Endothelial cell of umbilical vein (primary cell): ENCODE measurements around the gene ZC3H18. TPM values are rescaled to one million over a fixed set of nuclear protein-coding genes. Genes with fewer than 3 reads are reported as not detected.

ENCODE experiments used
- BruUV-seq: library from RNA; stranded (reverse); fragments of 400-500 nt; replicated peaks from 2 replicates; lab custom pipeline; 2021; lab: Mats Ljungman, UMichigan
- CTCF ChIA-PET: fragments of 300-600, 350-600 bp; sonication (Branson Sonifier 250); formaldehyde crosslinking; loops from one replicate; lab custom pipeline; 2021; ENCODE audit warnings: antibody characterized with exemption, inconsistent platforms; lab: Charles Lee
- POLR2A ChIA-PET: fragments of 300-600, 350-600 bp; sonication (Branson Sonifier 250); formaldehyde crosslinking; loops from one replicate; lab custom pipeline; 2021; ENCODE audit warnings: antibody characterized with exemption, inconsistent platforms; lab: Charles Lee
- DNase-seq: peaks from one replicate; pipeline ENCODE4 v3.0.0-alpha.2; 2011; ENCODE audit warnings: low read depth, low spot score
- FAIRE-seq: peaks from 2 replicates; lab custom pipeline; 2011; peaks lifted over from hg19 to GRCh38; lab: Jason Lieb, UNC
- H2AFZ ChIP-seq: 2 replicates; pipeline ENCODE4 v1.6.0; 2012; ENCODE audit warnings: low read depth, low read length, control low read depth, inconsistent platforms
- H3K27ac ChIP-seq: 2 replicates; pipeline ENCODE4 v1.5.1; 2011; ENCODE audit warnings: low read depth, mild to moderate bottlenecking, control low read depth, low read length, moderate library complexity; ENCODE audit not compliant: insufficient read depth
- H3K27me3 ChIP-seq, 2 experiments: 2 replicates each; pipeline versions ENCODE4 v1.6.0 to v1.6.1; 2011; ENCODE audit warnings: low read length in 2 of 2, mixed read lengths in 1 of 2; ENCODE audit not compliant: control insufficient read depth in 2 of 2, insufficient read depth in 2 of 2
- H3K36me3 ChIP-seq, 2 experiments: 2 replicates in 1 of 2; 3 replicates in 1 of 2; pipeline ENCODE4 v1.5.1; 2011; ENCODE audit warnings: low read length in 2 of 2, mild to moderate bottlenecking in 1 of 2, moderate library complexity in 1 of 2; ENCODE audit not compliant: control insufficient read depth in 2 of 2, insufficient read depth in 2 of 2; ENCODE audit errors: extremely low read depth in 1 of 2
- H3K4me1 ChIP-seq: 3 replicates; pipeline ENCODE4 v1.5.1; 2011; ENCODE audit warnings: mild to moderate bottlenecking, low read length; ENCODE audit not compliant: control insufficient read depth, insufficient read depth; ENCODE audit errors: extremely low read depth
- H3K4me2 ChIP-seq: 2 replicates; pipeline ENCODE4 v1.6.1; 2011; ENCODE audit warnings: low read length, control low read depth, mixed read lengths; ENCODE audit not compliant: insufficient read depth
- H3K4me3 ChIP-seq, 3 experiments: fragments of 200-600 bp in 1 of 3; sonication (generic), shearing (Covaris generic) in 1 of 3; replicated peaks in 1 of 3; 2 replicates each; pipeline ENCODE4 v1.5.1; 2011 to 2016; ENCODE audit warnings: control low read depth in 3 of 3, low read length in 3 of 3, mild to moderate bottlenecking in 2 of 3, inconsistent platforms in 1 of 3, low read depth in 1 of 3, moderate library complexity in 1 of 3; ENCODE audit not compliant: insufficient read depth in 1 of 3
- H3K79me2 ChIP-seq: 2 replicates; pipeline ENCODE4 v1.6.0; 2012; ENCODE audit warnings: low read length, inconsistent platforms; ENCODE audit not compliant: control insufficient read depth, insufficient read depth
- H3K9ac ChIP-seq: replicated peaks from 2 replicates; pipeline ENCODE3; 2011; ENCODE audit warnings: low read length, control low read depth; ENCODE audit not compliant: insufficient read depth; ENCODE audit errors: extremely low read depth
- H3K9me1 ChIP-seq: replicated peaks from 3 replicates; pipeline ENCODE4 v1.6.0; 2011; ENCODE audit warnings: mild to moderate bottlenecking, low read length; ENCODE audit not compliant: control insufficient read depth, insufficient read depth; ENCODE audit errors: extremely low read depth
- H3K9me3 ChIP-seq: replicated peaks from 2 replicates; pipeline ENCODE4 v1.5.1; 2012; ENCODE audit warnings: low read length, inconsistent platforms; ENCODE audit not compliant: control insufficient read depth, insufficient read depth
- H4K20me1 ChIP-seq: replicated peaks from 2 replicates; pipeline ENCODE3; 2011; ENCODE audit warnings: mild to moderate bottlenecking, low read length; ENCODE audit not compliant: control insufficient read depth, insufficient read depth; ENCODE audit errors: extremely low read depth
- CTCF ChIP-seq, 2 donors: IDR thresholded peaks; 1 replicate in 1 of 2; 2 replicates in 1 of 2; pipeline ENCODE4 v1.5.1; 2011; ENCODE audit warnings: low read length in 2 of 2, mild to moderate bottlenecking in 2 of 2, moderate library complexity in 2 of 2, control low read depth in 1 of 2, inconsistent platforms in 1 of 2, low read depth in 1 of 2; ENCODE audit not compliant: insufficient read depth in 1 of 2; ENCODE audit errors: extremely low read depth in 1 of 2
- FOS ChIP-seq: IDR thresholded peaks from 2 replicates; pipeline ENCODE4 v1.6.1; 2011; ENCODE audit warnings: mild to moderate bottlenecking, low read length, moderate library complexity, borderline replicate concordance; ENCODE audit not compliant: insufficient read depth
- GATA2 ChIP-seq: IDR thresholded peaks from 2 replicates; pipeline ENCODE4 v1.7.0; 2011; ENCODE audit warnings: low read depth, mild to moderate bottlenecking, moderate library complexity, mixed read lengths, low read length; ENCODE audit not compliant: insufficient read length, insufficient read depth
- JUN ChIP-seq: IDR thresholded peaks from 2 replicates; pipeline ENCODE4 v1.6.1; 2011; ENCODE audit warnings: borderline replicate concordance, low read depth; ENCODE audit not compliant: insufficient read length, insufficient read depth
- MAX ChIP-seq: IDR thresholded peaks from 2 replicates; pipeline ENCODE4 v1.6.1; 2011; ENCODE audit not compliant: insufficient read depth, insufficient read length
- dilution Hi-C: fragments of 300-500 bp; cut with MboI; formaldehyde crosslinking; loops from one replicate; pipeline ENCODE4 v1.15.0; 2019; ENCODE audit warnings: low sequenced_read_pairs; ENCODE audit not compliant: extremely low pct_ligation_motif_present
- intact Hi-C: fragments of 100-400 bp; cut with micrococcal nuclease; formaldehyde crosslinking; loops from one replicate; pipeline ENCODE4 v1.10.0; 2022
- polyA plus RNA-seq, 4 experiments: library from polyadenylated mRNA; depleted of rRNA in 3 of 4; stranded (reverse) in 3 of 4; unstranded in 1 of 4; fragments of >200 nt; gene quantifications; 2 replicates each; pipeline versions ENCODE4 v1.2.1 to v1.2.3, GENCODE V29; 2011 to 2012; ENCODE audit warnings: missing spikeins in 1 of 4
- total RNA-seq: library from RNA; stranded (reverse); gene quantifications from 2 replicates; pipeline ENCODE4 v1.2.3, GENCODE V29; 2021

ZC3H18 gene
- total and polyA plus RNA-seq, 2 donors (not counting 3 experiments of a cell fraction or from before 2014, with no cell fraction given) = 12.1 to 52.8 TPM

- no TSS peak for BruUV-seq
- POLR2A ChIA-PET = no interaction called here
- peaks cover 51% of the 10 kb centered on the region for H3K79me2 ChIP-seq
Measured at GRCh38 chr16:88577166-88577565, 7.0 kb downstream of the ZC3H18 start.

More at GRCh38 chr16:88577166-88577565, 7.0 kb downstream of the ZC3H18 start:
- H3K4me3 ChIP-seq = no peak overlapping the region
- FAIRE-seq (no peak), DNase-seq (no peak)
- H3K9ac ChIP-seq = no peak overlapping the region
- no peaks in the 10 kb centered on the region for H3K4me1 ChIP-seq
- H3K27me3 ChIP-seq = no peaks in the 10 kb centered on the region
- no peak overlapping the region for H3K27ac ChIP-seq
- TF ChIP-seq CTCF (IDR thresholded peaks at IDR 0.05; ENCODE audit: extremely low read depth in 1 of 2, insufficient read depth in 1 of 2, low read depth in 1 of 2, low read length in 2 of 2) (no peak), GATA2 (no peak), MAX (no peak), JUN (no peak), FOS (no peak)
- intact Hi-C loops (no loop called here), dilution Hi-C loops (no loop called here)
- no peaks in the 10 kb centered on the region for H3K9me3 ChIP-seq
- H3K4me2 ChIP-seq = no peak overlapping the region
- CTCF ChIA-PET = no interaction called here
- no peaks in the 10 kb centered on the region for H3K9me1 ChIP-seq
- H2AFZ ChIP-seq = no peak overlapping the region
- H3K36me3 ChIP-seq = peaks cover 11 to 40% of the 10 kb centered on the region in 2 experiments
- no peaks in the 10 kb centered on the region for H4K20me1 ChIP-seq
